CD14-positive monocyte (primary cell): Measurements from ENCODE around the gene MED7. TPM values are rescaled to one million over a fixed set of nuclear protein-coding genes. Genes with fewer than 3 reads are reported as not detected.
A peak's percentile ranks its signal among the peaks of the same experiment; 100 is the strongest.

Experiments
- DNase-seq, 3 donors: peaks; one replicate each; pipeline ENCODE4 v3.0.0-alpha.2; 2011 to 2022
- H2AFZ ChIP-seq: 2 replicates; pipeline ENCODE4 v1.6.0; 2012; ENCODE audit warnings: mild to moderate bottlenecking, low read depth, low read length, inconsistent platforms; ENCODE audit not compliant: insufficient read depth, poor library complexity, severe bottlenecking
- H3K27ac ChIP-seq, 2 donors: 1 replicate in 1 of 2; 2 replicates in 1 of 2; pipeline ENCODE4 v1.5.1; 2012 to 2013; ENCODE audit warnings: low read length in 2 of 2, control low read depth in 1 of 2, inconsistent platforms in 1 of 2, low read depth in 1 of 2, mild to moderate bottlenecking in 1 of 2
- H3K27me3 ChIP-seq, 2 donors: one replicate each; pipeline versions ENCODE4 v1.6.0 to v1.6.1; 2011 to 2013; ENCODE audit warnings: low read length in 2 of 2; ENCODE audit not compliant: control insufficient read depth in 2 of 2, insufficient read depth in 2 of 2
- H3K36me3 ChIP-seq, 2 donors: replicated peaks in 1 of 2; 1 replicate in 1 of 2; 2 replicates in 1 of 2; pipeline versions ENCODE4 v1.5.1 to v1.6.1; 2012 to 2013; ENCODE audit warnings: low read length in 2 of 2, control low read depth in 1 of 2, inconsistent platforms in 1 of 2, mild to moderate bottlenecking in 1 of 2; ENCODE audit not compliant: insufficient read depth in 2 of 2, control insufficient read depth in 1 of 2
- H3K4me1 ChIP-seq, 2 donors: 1 replicate in 1 of 2; 2 replicates in 1 of 2; pipeline versions ENCODE4 v1.5.1 to v1.6.1; 2012 to 2013; ENCODE audit warnings: low read length in 2 of 2, control low read depth in 1 of 2, inconsistent platforms in 1 of 2, mild to moderate bottlenecking in 1 of 2, moderate library complexity in 1 of 2; ENCODE audit not compliant: insufficient read depth in 2 of 2, control insufficient read depth in 1 of 2
- H3K4me2 ChIP-seq: replicated peaks from 2 replicates; pipeline ENCODE3; 2012; ENCODE audit warnings: low read length, moderate library complexity, mild to moderate bottlenecking; ENCODE audit not compliant: poor library complexity, severe bottlenecking; ENCODE audit errors: extremely low read depth
- H3K4me3 ChIP-seq, 3 experiments: fragments of 200-600 bp in 1 of 3; sonication (generic) in 1 of 3; replicated peaks in 1 of 3; 1 replicate in 2 of 3; 2 replicates in 1 of 3; pipeline ENCODE4 v1.5.1; 2011 to 2013; ENCODE audit warnings: low read length in 3 of 3, mild to moderate bottlenecking in 3 of 3, control low read depth in 2 of 3, low read depth in 2 of 3, inconsistent platforms in 1 of 3, moderate library complexity in 1 of 3
- H3K79me2 ChIP-seq: 2 replicates; pipeline ENCODE4 v1.6.0; 2012; ENCODE audit warnings: mild to moderate bottlenecking, control low read depth, inconsistent platforms, low read length, moderate library complexity; ENCODE audit not compliant: insufficient read depth
- H3K9ac ChIP-seq: 2 replicates; pipeline ENCODE4 v1.6.0; 2017; ENCODE audit warnings: low read length, mild to moderate bottlenecking; ENCODE audit not compliant: insufficient read depth, poor library complexity, severe bottlenecking
- H3K9me3 ChIP-seq, 2 donors: replicated peaks in 1 of 2; 1 replicate in 1 of 2; 2 replicates in 1 of 2; pipeline versions ENCODE4 v1.5.1 to v1.6.1; 2012 to 2013; ENCODE audit warnings: low read length in 2 of 2, control low read depth in 1 of 2; ENCODE audit not compliant: control insufficient read depth in 1 of 2, insufficient read depth in 1 of 2
- H4K20me1 ChIP-seq: 2 replicates; pipeline ENCODE4 v1.6.0; 2012; ENCODE audit warnings: mild to moderate bottlenecking, low read length, control low read depth, moderate library complexity; ENCODE audit not compliant: insufficient read depth
- H3K27ac Mint-ChIP-seq, 7 donors: one replicate each; pipeline ENCODE4 v1.8.0; 2020; ENCODE audit warnings: mild to moderate bottlenecking in 7 of 7, mixed read lengths in 7 of 7, moderate library complexity in 6 of 7, inconsistent platforms in 2 of 7
- H3K27me3 Mint-ChIP-seq, 3 donors: one replicate each; pipeline ENCODE4 v1.8.0; 2021 to 2022; ENCODE audit warnings: low read depth in 3 of 3, mild to moderate bottlenecking in 3 of 3, mixed read lengths in 3 of 3, moderate library complexity in 3 of 3, inconsistent platforms in 1 of 3
- H3K36me3 Mint-ChIP-seq, 2 donors: one replicate each; pipeline ENCODE4 v1.8.0; 2020; ENCODE audit warnings: mixed read lengths in 2 of 2, inconsistent platforms in 1 of 2, mild to moderate bottlenecking in 1 of 2
- H3K4me1 Mint-ChIP-seq: one replicate; pipeline ENCODE4 v1.8.0; 2020; ENCODE audit warnings: mild to moderate bottlenecking, mixed read lengths
- H3K4me3 Mint-ChIP-seq, 2 donors: one replicate each; pipeline ENCODE4 v1.8.0; 2020; ENCODE audit warnings: mild to moderate bottlenecking in 2 of 2, mixed read lengths in 2 of 2, moderate library complexity in 1 of 2
- H3K9me3 Mint-ChIP-seq, 7 donors: one replicate each; pipeline ENCODE4 v1.8.0; 2020 to 2022; ENCODE audit warnings: mixed read lengths in 7 of 7, mild to moderate bottlenecking in 6 of 7, moderate library complexity in 6 of 7, inconsistent platforms in 2 of 7
- WGBS: methylation state at CpG from one replicate; pipeline ENCODE4 v1.1.5; 2013; ENCODE audit warnings: missing lambda C conversion rate; ENCODE audit not compliant: insufficient coverage; 5-methylcytosine and 5-hydroxymethylcytosine counted together
- intact Hi-C, 2 donors: fragments of 100-400 bp; cut with micrococcal nuclease; formaldehyde crosslinking; loops; one replicate each; pipeline versions ENCODE4 v1.15.0 to v1.15.1; 2023
- polyA minus RNA-seq: library from RNA; depleted of rRNA, polyadenylated mRNA; stranded (reverse); fragments of >200 nt; gene quantifications from 2 replicates; pipeline ENCODE4 v1.2.3, GENCODE V29; 2012
- polyA plus RNA-seq, 3 donors: library from polyadenylated mRNA; depleted of rRNA in 1 of 3; unstranded in 2 of 3; stranded (reverse) in 1 of 3; fragments of 300-500 nt in 2 of 3; fragments of >200 nt in 1 of 3; fragmentation: Illumina TruSeq in 2 of 3; gene quantifications; 1 replicate in 2 of 3; 2 replicates in 1 of 3; pipeline ENCODE4 v1.2.3, GENCODE V29; 2012 to 2021
- total RNA-seq, 12 experiments: library from RNA in 1 of 12; stranded (reverse) in 1 of 12; fragments of 120-200 nt in 1 of 12; gene quantifications; one replicate each; pipeline ENCODE4 v1.2.4 and lab custom pipeline; 2013 to 2026; ENCODE audit warnings: mixed read lengths in 6 of 12, inconsistent platforms in 1 of 12
- TF ChIP-seq, protein P1 (sequence below): fragments of 200-600 bp; IDR thresholded peaks from one replicate; pipeline ENCODE4 v1.8.0; 2022; ENCODE audit warnings: antibody characterized with exemption, mild to moderate bottlenecking

The MED7 gene, protein sequence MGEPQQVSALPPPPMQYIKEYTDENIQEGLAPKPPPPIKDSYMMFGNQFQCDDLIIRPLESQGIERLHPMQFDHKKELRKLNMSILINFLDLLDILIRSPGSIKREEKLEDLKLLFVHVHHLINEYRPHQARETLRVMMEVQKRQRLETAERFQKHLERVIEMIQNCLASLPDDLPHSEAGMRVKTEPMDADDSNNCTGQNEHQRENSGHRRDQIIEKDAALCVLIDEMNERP
- 21.5 TPM for total RNA-seq (2013)
- polyA plus RNA-seq (10 to 100 TPM in 2 of 3 donors, 1 to 10 TPM in 1; 5.9 to 13.0 (median 11.9) TPM), polyA minus RNA-seq (8.3 and 8.6 TPM in 2 replicates), total RNA-seq (lab: John Stamatoyannopoulos, UW) (5.2 to 25.1 (median 12.2) reads per million in 11 experiments)

DNA sequence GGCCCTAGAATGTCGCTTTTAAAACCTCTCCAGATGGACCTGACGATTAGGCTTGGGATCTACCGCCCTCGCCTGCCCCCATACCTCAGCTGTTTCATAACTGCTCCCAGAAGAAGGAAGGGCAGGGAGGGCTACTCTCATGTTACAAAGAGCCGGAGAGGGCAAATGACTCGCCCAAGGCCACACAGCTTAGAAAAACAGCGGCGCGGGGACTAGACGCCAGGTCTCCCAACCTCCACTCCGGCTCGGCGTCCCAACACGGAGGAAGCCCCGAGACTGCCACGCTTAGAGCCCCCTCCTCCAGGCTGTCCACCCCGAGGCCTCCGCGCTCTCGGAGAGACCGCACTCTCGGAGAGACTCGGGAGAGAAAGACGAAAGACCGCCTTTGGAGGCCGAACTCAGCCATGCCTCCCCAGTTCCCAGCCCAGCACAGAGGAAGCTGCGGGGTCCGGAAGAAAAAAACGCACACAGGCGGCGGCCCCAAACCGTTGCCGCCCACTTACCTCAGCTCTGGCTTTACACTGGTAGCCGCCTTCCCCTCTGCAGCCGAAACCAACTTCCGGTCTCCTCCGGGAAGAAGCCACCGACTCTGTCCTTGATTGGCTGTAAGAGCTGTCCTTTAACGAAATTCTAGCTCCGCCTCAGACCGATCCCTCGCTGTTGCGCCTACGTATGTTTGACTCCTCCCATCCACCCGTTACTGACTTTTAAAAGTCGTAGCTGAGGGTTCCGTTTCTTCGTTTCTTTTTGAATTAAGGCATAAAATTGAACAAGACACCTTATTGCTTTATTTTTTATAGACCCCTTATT, at the start of gene MED7:
MED7 (minus strand) TSS at position 549 of the 810 bp plus-strand sequence. CDS start 3,434 bp downstream, outside the sequence.
- H3K36me3 Mint-ChIP-seq, result peaks cover 22 to 29% of the 10 kb centered on the region in 2 donors
- peak within 1 kb of the TSS; percentile 84 for H3K4me2 ChIP-seq
- H4K20me1 ChIP-seq, result no peaks in the 10 kb centered on the region
- H3K9ac ChIP-seq, result peak within 1 kb of the TSS; percentile 97
- peak within 1 kb of the TSS; percentile 96 to 100 (median 98) for H3K27ac Mint-ChIP-seq
- intact Hi-C loops, result loop anchor here (1.0 to 10.0 kb wide), 3 partner anchors 42 to 312 kb away; no protein-coding TSS in a partner anchor
- 0% methylated on average over 37 of the region's 48 CpGs for WGBS
- H3K4me3 ChIP-seq, result peak within 1 kb of the TSS; percentile 87 to 94 (median 89)
- peaks cover 0 to 3% (median 0%) of the 10 kb centered on the region in 3 donors for H3K27me3 Mint-ChIP-seq
- peaks cover 45% of the 10 kb centered on the region for H3K79me2 ChIP-seq
- DNase-seq, result peak; percentile 98 to 99 (median 98)
- peaks cover 26% of the 10 kb centered on the region for H3K4me1 Mint-ChIP-seq
- H3K27me3 ChIP-seq, result no peaks in the 10 kb centered on the region
- H3K4me1 ChIP-seq, result peaks cover 14 to 21% of the 10 kb centered on the region in 2 donors
- H3K36me3 ChIP-seq, result peaks cover 17 to 23% of the 10 kb centered on the region in 2 donors
- no peaks in the 10 kb centered on the region for H3K9me3 Mint-ChIP-seq
- no peaks in the 10 kb centered on the region for H3K9me3 ChIP-seq
- TF ChIP-seq, protein P1, sequence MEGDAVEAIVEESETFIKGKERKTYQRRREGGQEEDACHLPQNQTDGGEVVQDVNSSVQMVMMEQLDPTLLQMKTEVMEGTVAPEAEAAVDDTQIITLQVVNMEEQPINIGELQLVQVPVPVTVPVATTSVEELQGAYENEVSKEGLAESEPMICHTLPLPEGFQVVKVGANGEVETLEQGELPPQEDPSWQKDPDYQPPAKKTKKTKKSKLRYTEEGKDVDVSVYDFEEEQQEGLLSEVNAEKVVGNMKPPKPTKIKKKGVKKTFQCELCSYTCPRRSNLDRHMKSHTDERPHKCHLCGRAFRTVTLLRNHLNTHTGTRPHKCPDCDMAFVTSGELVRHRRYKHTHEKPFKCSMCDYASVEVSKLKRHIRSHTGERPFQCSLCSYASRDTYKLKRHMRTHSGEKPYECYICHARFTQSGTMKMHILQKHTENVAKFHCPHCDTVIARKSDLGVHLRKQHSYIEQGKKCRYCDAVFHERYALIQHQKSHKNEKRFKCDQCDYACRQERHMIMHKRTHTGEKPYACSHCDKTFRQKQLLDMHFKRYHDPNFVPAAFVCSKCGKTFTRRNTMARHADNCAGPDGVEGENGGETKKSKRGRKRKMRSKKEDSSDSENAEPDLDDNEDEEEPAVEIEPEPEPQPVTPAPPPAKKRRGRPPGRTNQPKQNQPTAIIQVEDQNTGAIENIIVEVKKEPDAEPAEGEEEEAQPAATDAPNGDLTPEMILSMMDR, result no peak
- peak within 1 kb of the TSS; percentile 94 for H2AFZ ChIP-seq
- H3K4me3 Mint-ChIP-seq, result peak within 1 kb of the TSS; percentile 94 to 99
- H3K27ac ChIP-seq, result peak within 1 kb of the TSS; percentile 94 to 99

DNA sequence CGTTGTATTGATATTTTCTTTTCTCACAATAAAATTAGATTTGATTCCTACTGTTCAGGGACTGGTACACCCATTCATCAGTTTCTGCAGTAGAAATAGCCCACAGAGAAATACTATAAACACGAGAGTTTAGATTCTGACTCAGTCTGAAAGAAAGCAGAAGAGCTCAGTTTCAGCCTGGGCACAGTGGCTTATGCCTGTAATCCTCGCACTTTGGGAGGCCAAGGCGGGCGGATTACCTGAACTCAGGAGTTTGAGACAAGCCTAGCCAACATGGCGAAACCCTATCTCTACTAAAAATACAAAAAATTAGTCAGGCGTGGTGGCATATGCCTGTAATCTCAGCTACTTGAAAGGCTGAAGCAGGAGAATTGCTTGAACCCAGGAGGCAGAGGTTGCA, 46.6 kb upstream of the MED7 start:
- H3K79me2 ChIP-seq, result no peaks in the 10 kb centered on the region
- 92% methylated on average over 1 of the region's 7 CpGs for WGBS
- H4K20me1 ChIP-seq, result no peaks in the 10 kb centered on the region
- H3K36me3 Mint-ChIP-seq, result no peaks in the 10 kb centered on the region
- peaks cover 0 to 3% (median 0%) of the 10 kb centered on the region in 7 donors for H3K9me3 Mint-ChIP-seq
- H3K9ac ChIP-seq, result no peak overlapping the region
- peaks cover 0 to 9% (median 7%) of the 10 kb centered on the region in 3 donors for H3K27me3 Mint-ChIP-seq
- H3K27me3 ChIP-seq, result no peaks in the 10 kb centered on the region
- no peak overlapping the region for H3K4me3 ChIP-seq
- no peak overlapping the region for H2AFZ ChIP-seq
- TF ChIP-seq, protein P1, result no peak
- H3K4me2 ChIP-seq, result no peak overlapping the region
- no peaks in the 10 kb centered on the region for H3K36me3 ChIP-seq
- no peak overlapping the region for H3K4me3 Mint-ChIP-seq
- no peak overlapping the region for H3K27ac ChIP-seq
- DNase-seq, result no peak
- H3K27ac Mint-ChIP-seq, result no peak overlapping the region
- intact Hi-C loops, result no loop called here
- H3K4me1 Mint-ChIP-seq, result no peaks in the 10 kb centered on the region
- no peaks in the 10 kb centered on the region for H3K4me1 ChIP-seq
- no peaks in the 10 kb centered on the region for H3K9me3 ChIP-seq
